Retina (tissue), 1 donor: ENCODE results near the gene NFE2L3.

Experiments used
- DNase-seq: peaks from one replicate; pipeline ENCODE4 v3.0.0-alpha.2; 2016

Gene NFE2L3

DNA sequence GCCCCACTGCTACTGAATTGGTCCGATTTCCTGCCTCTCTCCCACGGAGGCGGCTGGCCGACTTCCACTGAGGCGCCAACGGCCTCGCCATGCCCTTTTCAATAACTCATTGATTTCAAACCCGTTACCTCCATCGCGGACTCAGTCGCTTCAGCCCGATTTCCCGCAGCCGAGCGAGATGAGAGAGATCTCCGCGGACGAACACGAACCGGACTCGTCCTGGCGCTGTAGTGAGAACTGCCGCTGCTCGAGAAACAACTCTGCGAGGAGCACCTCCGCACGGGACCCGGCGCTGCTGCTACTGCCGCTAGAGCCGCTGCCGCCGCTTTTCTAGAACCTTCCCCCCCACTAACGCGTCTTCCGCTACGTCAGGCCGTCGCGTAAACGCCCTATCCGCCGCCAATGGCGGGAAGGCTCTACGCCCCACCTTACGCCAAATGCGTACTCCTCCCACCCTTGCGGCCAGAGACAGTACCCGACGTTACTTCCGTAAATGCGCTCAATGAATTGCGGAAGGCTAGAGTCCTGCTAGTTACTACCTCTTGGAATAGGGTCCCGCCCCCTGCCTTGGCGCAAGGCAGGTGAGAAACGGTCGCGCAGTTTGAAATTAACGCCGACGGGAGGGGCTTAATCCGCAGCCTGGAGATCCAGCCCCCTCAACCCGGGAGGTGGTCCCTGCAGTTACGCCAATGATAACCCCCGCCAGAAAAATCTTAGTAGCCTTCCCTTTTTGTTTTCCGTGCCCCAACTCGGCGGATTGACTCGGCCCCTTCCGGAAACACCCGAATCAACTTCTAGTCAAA, 48.6 kb downstream of the NFE2L3 start, which contains the start of gene HNRNPA2B1:
HNRNPA2B1 (minus strand) TSS at position 303 of the 803 bp plus-strand sequence; CDS start at position 134, 169 bp downstream.
- peak; percentile 100 for DNase-seq

- peak; percentile 91 for DNase-seq
Measured at GRCh38 chr7:26201247-26202018, 49.4 kb downstream of the NFE2L3 start, which contains the start of gene CBX3. Gene CBX3 (plus strand): TSS chr7:26201745. CDS start chr7:26202999, 1,254 bp downstream.

GRCh38 chr7:26202019-26202990, 50.3 kb downstream of the NFE2L3 start:
- peak; percentile 67 for DNase-seq

- DNase-seq, result no peak
Measured at GRCh38 chr7:26203016-26203415, 51.0 kb downstream of the NFE2L3 start.

GRCh38 chr7:26208040-26208439, 56.0 kb downstream of the NFE2L3 start:
- no peak for DNase-seq

DNA sequence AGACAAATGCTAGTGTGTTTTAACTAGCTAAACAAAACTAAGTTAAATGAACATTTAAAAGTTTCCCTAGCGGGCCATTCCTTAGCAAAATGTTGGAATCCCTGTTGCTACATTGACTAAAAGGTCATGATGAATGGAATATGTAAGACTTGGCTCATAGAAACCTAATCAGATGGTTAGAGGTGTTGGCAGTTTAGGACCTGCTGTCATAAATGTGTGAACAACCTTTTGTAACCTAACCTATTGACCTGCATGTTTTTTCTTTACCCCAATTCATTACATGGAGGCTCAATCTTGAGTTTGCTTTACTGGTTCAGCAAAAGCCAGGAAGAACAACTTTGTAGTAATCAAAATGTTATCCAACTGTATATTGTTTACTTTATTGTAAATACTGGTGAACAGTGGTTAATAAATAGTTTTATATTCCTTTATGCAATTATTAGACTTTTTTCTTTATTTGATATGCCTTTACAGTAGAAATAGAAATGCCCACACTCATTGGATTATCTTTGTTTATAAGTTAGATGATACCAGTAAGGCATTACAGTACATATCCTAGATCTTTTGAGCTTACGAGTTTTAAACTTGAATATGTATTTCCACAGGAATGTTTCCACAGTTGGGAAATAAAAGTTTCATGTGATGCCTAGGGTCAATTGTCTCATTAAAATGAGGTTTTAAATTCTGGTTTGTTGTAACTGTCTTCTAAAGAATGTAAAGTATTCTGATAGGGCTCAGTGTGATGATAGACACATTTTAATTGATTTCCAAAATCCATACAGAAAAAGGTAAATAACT, 61.1 kb downstream of the NFE2L3 start:
- DNase-seq, result no peak

- DNase-seq, result no peak
Measured at GRCh38 chr7:26213807-26214515, 62.0 kb downstream of the NFE2L3 start.

DNA sequence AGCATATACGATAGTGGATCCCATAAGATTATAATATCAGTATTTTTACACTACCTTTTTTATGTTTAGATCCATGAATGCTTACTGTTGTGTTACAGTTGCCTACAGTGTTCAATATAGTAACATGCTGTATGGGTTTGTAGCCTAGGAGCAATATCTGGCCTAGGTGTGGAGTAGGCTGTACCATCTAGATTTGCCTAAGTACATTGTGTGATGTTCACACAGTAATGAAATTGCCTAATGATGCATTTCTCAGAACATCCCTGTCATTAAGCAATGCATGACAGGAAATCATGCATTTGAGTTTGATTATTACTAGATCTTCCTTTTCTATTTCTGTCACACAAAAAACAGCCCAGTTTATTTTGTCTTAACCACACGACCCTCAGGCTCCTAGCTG, 64.1 kb downstream of the NFE2L3 start:
- DNase-seq, result no peak

DNA sequence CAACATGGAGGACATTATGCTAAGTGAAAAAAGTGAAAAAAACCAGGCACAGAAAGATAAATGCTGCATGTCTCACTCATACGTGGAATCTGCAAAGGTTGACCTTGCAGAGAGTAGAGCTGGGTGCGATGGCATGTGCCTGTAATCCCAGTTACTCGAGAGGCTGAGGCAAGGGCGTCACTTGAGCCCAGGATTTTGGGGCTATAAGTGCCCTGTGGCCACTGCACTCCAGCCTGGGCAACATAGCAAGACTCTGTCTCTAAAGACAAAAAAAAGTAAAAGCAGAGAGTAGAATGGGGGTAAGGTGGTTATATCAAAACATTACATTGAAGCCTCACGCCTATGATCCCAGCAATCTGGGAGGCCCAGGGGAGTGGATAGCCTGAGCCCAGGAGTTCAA, 72.4 kb downstream of the NFE2L3 start:
- no peak for DNase-seq

DNA sequence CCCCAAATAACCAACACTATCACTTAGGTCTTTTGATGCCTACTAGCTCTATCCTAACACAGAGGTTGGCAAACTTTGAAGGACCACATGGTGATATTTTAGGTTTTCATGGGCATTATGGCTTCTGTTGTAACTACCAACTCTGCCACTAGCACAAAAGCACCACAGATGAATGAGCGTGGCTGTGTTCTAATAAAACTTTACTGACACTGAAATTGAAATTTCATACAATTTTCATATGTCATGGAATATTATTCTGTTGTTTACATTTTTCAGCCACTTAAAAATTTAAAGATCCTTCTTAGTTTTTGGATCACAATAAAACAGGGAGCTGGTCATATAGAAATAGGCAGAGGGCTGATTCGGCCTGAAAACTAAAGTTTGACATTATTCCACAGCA, 76.0 kb downstream of the NFE2L3 start:
- DNase-seq, result no peak

- no peak for DNase-seq
Measured at GRCh38 chr7:26233902-26234511, 82.0 kb downstream of the NFE2L3 start.
